ENCODE data around the gene UBL7.

The UBL7 gene

GRCh38 chr15:74438206-74438605, 22.8 kb downstream of the UBL7 start:
- no peak for DNase-seq

GRCh38 chr15:74434263-74435136, 26.5 kb downstream of the UBL7 start:
- DNase-seq, result no peak

- no peak for DNase-seq
Observed at GRCh38 chr15:74433592-74434262, 27.2 kb downstream of the UBL7 start, which contains the start of gene SEMA7A. TSS of gene SEMA7A (minus strand) at chr15:74433958. CDS start at chr15:74433918, 40 bp downstream.

DNA sequence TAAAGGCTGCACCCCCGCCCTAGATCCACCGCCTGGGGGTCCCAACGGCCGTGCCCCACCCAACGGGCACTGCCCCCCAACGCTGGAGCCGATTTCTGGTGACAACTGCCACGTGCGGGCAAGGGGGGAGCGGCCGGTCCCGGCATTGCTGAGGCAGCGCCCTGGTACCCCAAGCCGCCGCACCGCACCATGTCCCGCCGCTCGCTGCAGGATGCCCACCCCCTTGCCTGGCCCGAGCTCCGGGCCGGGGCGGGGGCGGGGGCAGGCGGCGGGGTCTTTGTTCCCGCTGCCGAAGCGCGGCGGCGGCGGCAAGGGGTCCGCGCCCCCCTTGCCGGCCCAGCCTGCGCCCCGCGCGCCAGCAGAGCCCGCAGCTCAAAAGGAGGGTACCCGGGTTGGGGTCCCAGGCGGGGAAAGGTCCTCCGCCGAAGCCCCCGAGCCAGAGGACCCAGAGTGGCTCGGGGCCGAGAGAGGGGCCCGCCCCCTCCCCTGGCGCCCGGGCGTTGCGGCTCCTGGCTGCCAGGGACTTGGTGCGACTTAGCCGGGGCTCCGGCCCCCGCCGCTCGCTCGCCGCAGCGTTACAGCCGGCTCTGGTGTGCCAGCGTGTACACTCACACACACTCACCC, 27.9 kb downstream of the UBL7 start:
- no peak for DNase-seq

GRCh38 chr15:74432271-74432967, 28.5 kb downstream of the UBL7 start:
- DNase-seq, result no peak

- DNase-seq, result no peak
Observed at GRCh38 chr15:74431645-74432044, 29.3 kb downstream of the UBL7 start.

GRCh38 chr15:74431116-74431515, 29.8 kb downstream of the UBL7 start:
- DNase-seq, result no peak

DNA sequence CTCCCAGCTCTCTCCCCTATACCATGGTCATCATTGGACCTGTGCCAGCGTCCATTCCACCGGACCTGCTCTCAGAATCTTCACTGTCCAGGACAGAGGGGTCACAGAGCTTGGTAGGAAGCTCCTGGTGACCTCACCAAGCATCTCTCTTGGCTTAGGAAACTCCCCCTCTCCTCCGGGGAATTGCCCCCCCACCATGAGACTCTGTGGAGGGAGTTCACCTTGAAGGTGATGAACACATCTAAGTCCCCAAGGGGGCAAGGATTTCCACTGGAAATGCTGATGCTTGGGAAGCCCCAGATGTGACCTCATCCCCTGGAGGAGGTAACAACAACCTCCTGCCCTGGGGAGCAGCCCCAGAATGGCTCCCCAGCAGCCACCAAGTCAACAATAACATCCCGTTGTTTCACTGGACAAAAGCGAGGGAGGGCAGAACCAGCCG, 30.4 kb downstream of the UBL7 start:
- no peak for DNase-seq

DNA sequence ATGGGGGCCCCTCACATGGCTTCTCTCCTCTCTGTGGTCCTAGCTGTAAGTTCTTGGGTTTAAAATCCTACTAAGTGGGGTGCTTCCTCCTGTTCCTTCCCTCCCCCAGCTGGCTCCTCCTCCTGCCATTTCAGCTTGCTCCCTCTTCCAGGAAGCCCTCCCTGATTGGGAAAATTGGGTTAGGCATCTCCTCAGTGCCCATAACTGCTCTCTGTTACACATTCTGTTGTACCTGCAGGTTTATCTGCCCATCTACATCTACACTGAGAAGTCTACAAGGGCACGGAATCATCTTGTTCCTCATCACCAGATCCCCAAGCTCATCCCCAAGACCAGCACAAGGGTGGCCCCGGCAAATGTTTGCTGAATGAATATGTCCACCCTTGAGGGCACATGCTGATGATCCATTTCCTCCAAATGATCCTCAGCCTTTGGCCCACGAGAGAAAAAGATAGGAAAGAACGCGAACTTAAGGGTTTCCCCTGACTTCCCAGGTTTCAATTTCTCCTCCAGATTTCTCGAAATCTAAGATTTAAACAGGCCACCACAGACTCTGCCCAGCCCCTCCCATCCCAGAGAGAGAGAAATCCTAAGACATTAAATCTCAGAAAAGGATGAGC, 31.1 kb downstream of the UBL7 start:
- DNase-seq, result no peak

DNA sequence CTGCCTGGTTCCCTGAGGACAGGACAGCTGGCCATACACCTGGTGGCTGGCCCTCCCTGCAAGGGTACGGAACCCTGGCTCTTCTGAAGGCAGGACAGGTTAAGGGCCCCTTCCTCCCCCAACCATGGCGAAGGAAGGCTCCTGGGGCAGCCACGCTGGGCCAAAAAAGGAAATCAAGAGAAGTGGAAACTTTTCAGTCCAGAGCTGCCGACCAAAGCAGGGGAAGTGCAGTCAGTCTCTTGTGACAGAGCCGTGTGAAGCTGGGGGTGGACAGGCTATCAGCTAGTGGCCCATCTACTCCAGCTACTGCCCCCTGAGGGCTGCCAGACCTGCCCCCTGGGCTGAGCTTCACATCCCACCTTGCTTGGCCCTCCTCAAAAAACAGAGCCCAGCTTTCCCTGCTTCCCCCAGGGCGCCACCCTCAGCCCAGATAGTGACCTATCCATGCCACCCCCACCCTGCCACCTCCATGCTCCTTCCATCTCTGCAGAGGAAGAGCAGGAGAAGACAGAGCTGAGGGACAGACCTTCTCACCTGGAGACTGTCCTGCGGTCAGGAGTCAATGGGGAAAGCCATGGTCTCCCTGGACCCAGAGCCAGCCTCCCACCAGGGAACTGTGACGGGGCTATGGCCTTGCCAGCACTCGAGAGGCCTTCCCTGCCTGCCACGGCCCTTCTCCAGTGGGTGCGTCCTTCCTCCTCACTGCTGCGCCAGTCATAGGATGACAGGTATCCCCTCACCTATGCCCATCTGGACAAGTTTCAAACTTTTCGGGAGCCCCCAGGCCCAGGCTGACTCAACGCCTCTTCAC, 31.8 kb downstream of the UBL7 start:
- no peak for DNase-seq

- no peak for DNase-seq
Observed at GRCh38 chr15:74428442-74428787, 32.5 kb downstream of the UBL7 start.

DNA sequence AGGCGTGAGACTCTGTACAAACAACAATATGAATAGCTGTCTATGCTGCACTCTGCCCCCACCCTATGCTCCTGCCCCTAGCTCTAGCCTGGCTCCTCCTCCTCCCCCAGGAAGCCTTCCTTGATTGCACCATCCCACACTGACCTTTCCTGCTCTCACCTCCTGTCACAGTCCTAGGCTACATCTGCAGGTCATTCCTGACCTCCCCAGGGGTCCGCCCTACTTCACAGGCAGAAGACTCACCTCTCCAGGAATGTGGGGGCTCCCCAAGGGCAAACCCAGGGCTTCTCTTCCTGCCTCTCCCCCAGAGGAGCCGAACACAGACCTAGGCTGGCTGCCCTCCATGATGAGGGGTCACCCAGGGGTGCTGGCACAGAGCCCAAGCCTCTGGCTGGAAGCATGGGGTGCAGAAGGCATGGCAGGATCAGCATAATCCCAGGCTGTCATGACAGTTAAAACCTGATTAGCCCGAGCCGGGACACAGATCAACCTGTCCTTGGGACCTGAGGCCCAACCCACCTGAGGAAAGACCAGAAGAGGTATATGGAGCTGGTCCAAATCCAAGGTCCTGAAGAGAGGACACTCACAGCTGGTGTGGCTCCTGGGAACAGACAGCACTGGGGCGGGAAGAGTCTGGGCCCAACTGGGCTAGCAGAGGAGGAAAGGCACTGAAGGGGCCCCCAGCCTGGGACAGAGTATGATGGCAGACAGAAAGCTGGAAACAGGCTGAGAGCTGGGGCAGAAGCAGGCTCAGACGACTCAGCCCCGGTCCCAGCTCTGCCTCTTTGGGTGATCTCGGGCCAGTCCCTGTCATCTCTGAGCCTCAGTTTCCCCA, 33.1 kb downstream of the UBL7 start:
- no peak for DNase-seq

DNA sequence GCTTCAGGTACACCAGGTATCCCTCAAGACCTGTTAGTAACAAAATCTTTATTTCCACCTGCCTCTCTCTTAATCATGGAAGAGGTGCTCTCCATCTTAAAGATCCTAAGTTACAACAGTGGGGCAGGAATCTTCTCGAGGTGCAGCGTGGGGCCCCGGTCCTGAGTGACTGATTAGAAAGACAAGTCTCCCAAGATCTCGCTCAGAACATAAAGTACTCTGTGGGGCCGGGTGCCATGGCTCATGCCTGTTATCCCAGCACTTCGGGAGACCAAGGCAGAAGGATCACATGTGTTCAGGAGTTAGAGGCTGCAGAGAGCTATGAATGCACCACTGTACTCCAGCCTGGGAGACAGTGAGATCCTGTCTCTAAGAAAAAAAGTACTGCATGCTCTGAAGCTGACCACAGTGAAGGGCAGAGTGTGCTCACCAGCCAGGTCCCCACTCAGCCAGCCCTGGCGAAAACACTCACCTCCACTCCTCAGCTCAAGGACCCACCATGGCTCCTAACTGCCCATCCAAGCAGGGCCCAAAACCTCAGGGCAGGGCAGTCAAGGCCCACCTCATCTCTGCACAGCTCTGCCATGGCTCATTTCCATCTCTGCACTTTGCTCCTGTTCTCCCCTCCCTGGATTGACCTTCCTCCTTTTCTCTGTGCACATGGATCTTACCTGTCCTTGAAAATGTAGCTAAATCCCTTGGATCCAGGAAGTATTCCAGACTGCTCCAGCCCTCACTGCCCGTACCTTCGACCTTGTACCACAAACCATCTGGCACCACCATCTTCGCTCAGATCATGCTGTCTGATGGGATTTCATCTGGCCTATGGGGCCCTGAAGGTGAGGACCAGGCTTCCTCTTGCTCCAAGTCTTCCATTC, 34.3 kb downstream of the UBL7 start:
- no peak for DNase-seq

DNA sequence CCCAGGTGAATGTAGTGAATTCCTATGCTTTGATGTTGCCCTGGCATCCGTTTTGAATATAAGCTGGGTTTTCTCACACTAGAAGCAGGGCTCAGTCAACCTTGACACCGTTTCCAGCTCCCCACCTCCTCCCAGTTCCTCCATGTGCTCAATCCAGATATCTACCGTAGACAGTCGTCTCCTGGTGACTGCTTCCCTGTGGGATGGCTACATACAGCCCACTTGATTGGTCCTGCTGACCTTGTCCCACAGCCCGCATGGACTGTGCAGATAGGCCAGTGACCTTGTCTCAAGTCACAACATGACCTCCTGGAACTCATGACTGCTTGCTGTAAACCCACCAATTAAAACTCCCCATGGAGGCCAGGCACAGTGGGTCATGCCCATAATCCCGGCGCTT, 35.3 kb downstream of the UBL7 start:
- DNase-seq, result no peak

GRCh38 chr15:74424901-74425528, 35.9 kb downstream of the UBL7 start:
- no peak for DNase-seq

DNA sequence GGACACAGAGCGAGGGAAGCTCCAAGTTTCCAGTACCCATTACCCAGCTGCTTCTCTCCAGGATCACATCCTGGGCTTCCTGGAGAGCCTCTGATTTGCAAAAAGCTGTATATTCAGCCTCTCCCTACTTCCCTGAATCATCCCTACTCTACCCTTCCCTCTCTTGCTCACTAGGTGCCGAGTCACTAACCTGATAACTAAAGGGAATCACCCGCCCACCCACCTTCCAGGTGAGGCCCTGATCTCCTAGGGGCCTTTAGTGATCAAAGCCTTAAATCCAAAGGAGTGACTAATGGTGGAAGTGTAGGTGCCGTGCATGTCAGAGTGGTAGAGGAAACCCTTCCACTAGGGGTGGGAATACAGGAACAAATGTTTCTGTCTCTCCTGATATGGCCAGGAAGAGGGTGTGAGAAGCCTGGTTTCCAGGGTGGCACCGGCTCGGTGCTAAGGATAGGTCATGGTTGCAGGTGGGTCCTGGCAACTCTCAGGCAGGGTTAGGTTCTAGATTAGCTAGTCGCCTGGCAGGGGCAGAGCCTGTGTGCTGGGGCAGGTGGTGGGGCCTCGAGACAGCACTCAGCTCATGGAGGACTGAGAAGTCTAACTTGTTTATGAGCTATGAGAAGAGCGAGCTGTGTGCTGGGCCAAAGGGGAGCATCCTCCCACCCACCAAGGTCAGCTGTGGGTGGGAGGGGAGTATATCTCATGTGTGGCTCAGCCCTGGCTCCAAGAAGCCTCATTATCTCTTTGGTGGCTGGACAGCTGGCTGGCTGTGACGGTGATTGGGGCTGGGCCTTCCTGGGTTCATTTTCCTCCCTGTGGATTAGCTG, 37.3 kb downstream of the UBL7 start:
- no peak for DNase-seq

GRCh38 chr15:74422652-74423430, 38.1 kb downstream of the UBL7 start:
- DNase-seq, result no peak

GRCh38 chr15:74422265-74422651, 38.7 kb downstream of the UBL7 start:
- no peak for DNase-seq

Data from NCI-H2107 (cell line).